GM12878 (cell line): ENCODE data around the gene COPZ2. TPM values are rescaled to one million over a fixed set of nuclear protein-coding genes. Genes with fewer than 3 reads are reported as not detected.

ENCODE experiments used
- ATAC-seq: fragments of 200-7000 bp; cut with Tn5 transposase; 3 replicates; pipeline ENCODE4 v1.9.1; 2020; ENCODE audit warnings: mild to moderate bottlenecking, moderate library complexity
- BruUV-seq: library from RNA; stranded (reverse); fragments of 400-500 nt; replicated peaks from 2 replicates; lab custom pipeline; 2021; lab: Mats Ljungman, UMichigan
- CTCF ChIA-PET: fragments of 300-600 bp; sonication (Branson Sonifier 250); formaldehyde crosslinking; extraction: SDS; loops from one replicate; lab custom pipeline; 2021; ENCODE audit warnings: inconsistent platforms; lab: Yijun Ruan, JAX
- POLR2A ChIA-PET: fragments of 350-600 bp; formaldehyde crosslinking; extraction: SDS; loops from one replicate; lab custom pipeline; 2021; ENCODE audit warnings: inconsistent platforms; lab: Charles Lee
- RAD21 ChIA-PET: fragments of 300-600 bp; sonication (Branson Sonifier 250); formaldehyde crosslinking; loops from one replicate; lab custom pipeline; 2023; ENCODE audit warnings: antibody characterized with exemption; ENCODE audit not compliant: unreplicated experiment; lab: Charles Lee
- SMC1A ChIA-PET: fragments of 300-600 bp; sonication (Branson Sonifier 250); formaldehyde crosslinking; loops from one replicate; lab custom pipeline; 2023; ENCODE audit not compliant: unreplicated experiment, uncharacterized antibody; lab: Charles Lee
- DNase-seq: peaks from one replicate; pipeline ENCODE4 v3.0.0-alpha.2; 2011; ENCODE audit warnings: low read depth, low spot score
- FAIRE-seq: peaks from 3 replicates; lab custom pipeline; 2011; peaks lifted over from hg19 to GRCh38; lab: Jason Lieb, UNC
- H2AFZ ChIP-seq: 2 replicates; pipeline ENCODE4 v1.6.0; 2011; ENCODE audit warnings: low read depth, low read length, control low read depth; ENCODE audit not compliant: control insufficient read depth
- H3K27ac ChIP-seq: 2 replicates; pipeline ENCODE4 v1.5.1; 2011; ENCODE audit warnings: control low read depth; ENCODE audit not compliant: control insufficient read depth, insufficient read depth
- H3K27me3 ChIP-seq, 2 experiments: replicated peaks in 1 of 2; 2 replicates each; pipeline versions ENCODE4 v1.6.0 to v1.6.1; 2011; ENCODE audit warnings: low read length in 1 of 2; ENCODE audit not compliant: control insufficient read depth in 2 of 2, insufficient read depth in 2 of 2
- H3K36me3 ChIP-seq, 2 experiments: 2 replicates each; pipeline ENCODE4 v1.5.1; 2011; ENCODE audit warnings: low read length in 1 of 2; ENCODE audit not compliant: control insufficient read depth in 2 of 2, insufficient read depth in 2 of 2
- H3K4me1 ChIP-seq: 2 replicates; pipeline ENCODE4 v1.6.1; 2011; ENCODE audit warnings: mild to moderate bottlenecking, low read length, moderate library complexity, mixed read lengths; ENCODE audit not compliant: control insufficient read depth, insufficient read depth
- H3K4me2 ChIP-seq: 2 replicates; pipeline ENCODE4 v1.6.0; 2011; ENCODE audit warnings: control low read depth; ENCODE audit not compliant: control insufficient read depth, insufficient read depth
- H3K4me3 ChIP-seq: fragments of 200-600 bp; sonication (generic); 2 replicates; pipeline ENCODE4 v1.5.1; 2016
- H3K79me2 ChIP-seq: 2 replicates; pipeline ENCODE4 v1.6.0; 2011; ENCODE audit warnings: low read length; ENCODE audit not compliant: control insufficient read depth, insufficient read depth
- H3K9ac ChIP-seq: 2 replicates; pipeline ENCODE4 v1.8.0; 2011; ENCODE audit warnings: low read length, control low read depth, mixed read lengths; ENCODE audit not compliant: control insufficient read depth, insufficient read depth
- H3K9me3 ChIP-seq: replicated peaks from 3 replicates; pipeline ENCODE4 v1.5.1; 2011; ENCODE audit warnings: mild to moderate bottlenecking, low read length; ENCODE audit not compliant: control insufficient read depth, insufficient read depth
- H4K20me1 ChIP-seq: 2 replicates; pipeline ENCODE4 v1.6.0; 2011; ENCODE audit not compliant: control insufficient read depth, insufficient read depth
- EED ChIP-seq: sonication (generic); IDR thresholded peaks from 2 replicates; pipeline ENCODE4 v1.6.1; 2016; ENCODE audit warnings: antibody characterized with exemption, low read depth
- IKZF1 ChIP-seq: fragments of 450-650 bp; conservative IDR thresholded peaks from 2 replicates; pipeline ENCODE4 v1.6.1; 2017; ENCODE audit warnings: antibody characterized with exemption, mild to moderate bottlenecking
- MLLT1 ChIP-seq: fragments of 450-650 bp; IDR thresholded peaks from 2 replicates; pipeline ENCODE4 v1.6.1; 2016; ENCODE audit warnings: mild to moderate bottlenecking
- RB1 ChIP-seq: fragments of 450-650 bp; formaldehyde crosslinking; IDR thresholded peaks from 2 replicates; pipeline ENCODE4 v1.6.1; 2017; ENCODE audit warnings: mild to moderate bottlenecking, borderline replicate concordance
- RUNX3 ChIP-seq: IDR thresholded peaks from 2 replicates; pipeline ENCODE4 v1.6.1; 2012; ENCODE audit warnings: low read length, inconsistent platforms
- SMARCA5 ChIP-seq: fragments of 450-650 bp; IDR thresholded peaks from 2 replicates; pipeline ENCODE4 v1.6.1; 2017; ENCODE audit warnings: mild to moderate bottlenecking
- TBL1XR1 ChIP-seq: IDR thresholded peaks from 2 replicates; pipeline ENCODE4 v1.6.1; 2012; ENCODE audit warnings: low read depth, low read length, improper control_type of control experiment
- WGBS: methylation state at CpG from one replicate; pipeline ENCODE4 v1.1.6; 2016; ENCODE audit warnings: low lambda C conversion rate; ENCODE audit not compliant: insufficient replicate concordance, insufficient coverage; ENCODE audit errors: missing lambda C conversion rate; 5-methylcytosine and 5-hydroxymethylcytosine counted together
- in situ Hi-C: fragments of 300-500 bp; cut with MboI; formaldehyde crosslinking; loops from 9 replicates; pipeline ENCODE4 v1.14.3; 2018; ENCODE audit warnings: mixed read lengths
- intact Hi-C: fragments of 100-400 bp; cut with micrococcal nuclease; formaldehyde crosslinking; loops from one replicate; pipeline ENCODE4 v1.14.2; 2022; ENCODE audit not compliant: unreplicated experiment
- polyA plus RNA-seq, 11 experiments: library from polyadenylated mRNA; depleted of rRNA in 4 of 11; unstranded in 6 of 11; stranded (reverse) in 5 of 11; fragments of >200 nt; fragmentation: Nextera tagmentation in 4 of 11; fragmentation: Illumina TruSeq in 1 of 11; extraction: Ambion mirVana in 4 of 11; extraction: Trizol in 1 of 11; gene quantifications; 1 replicate in 1 of 11; 2 replicates in 10 of 11; pipeline versions ENCODE4 v1.2.1 to v1.2.3, GENCODE V29; 2011 to 2016; ENCODE audit warnings: inconsistent platforms in 2 of 11, missing spikeins in 2 of 11, low read depth in 1 of 11
- total RNA-seq, 4 experiments: library from RNA; depleted of rRNA in 3 of 4; stranded (reverse); fragments of >200 nt in 3 of 4; fragmentation: Illumina TruSeq in 1 of 4; extraction: Trizol in 1 of 4; gene quantifications; 2 replicates each; pipeline versions ENCODE4 v1.2.1 to v1.2.3, GENCODE V29; 2013 to 2021
- TF ChIP-seq, protein P1 (sequence below): fragments of 450-650 bp; IDR thresholded peaks from 2 replicates; pipeline ENCODE4 v1.6.1; 2017; ENCODE audit warnings: low read depth, mild to moderate bottlenecking, moderate library complexity

The COPZ2 gene
- total and polyA plus RNA-seq, 10 of the 15 experiments (the other 5 are each of a cell fraction or from before 2014, with no cell fraction given), result 0.20 to 4.3 (median 2.6) TPM

GRCh38 chr17:48002916-48003416 is 34.6 kb downstream of the COPZ2 start:
- Histone ChIP-seq H3K27me3 (no peaks in the 10 kb centered on the region), H3K9ac (no peak overlapping the region), H4K20me1 (no peaks in the 10 kb centered on the region), H2AFZ (peak overlapping the region; percentile 88), H3K9me3 (no peaks in the 10 kb centered on the region), H3K4me2 (peak overlapping the region; percentile 19), H3K4me3 (no peak overlapping the region), H3K27ac (peak overlapping the region; percentile 85), H3K36me3 (no peaks in the 10 kb centered on the region; a peak in 1 of 4 replicates), H3K4me1 (peaks cover 49% of the 10 kb centered on the region), H3K79me2 (no peaks in the 10 kb centered on the region)
- RAD21 ChIA-PET, result interaction anchor here (1.3 to 4.8 kb wide), 8 partner anchors 9 to 425 kb away, joined by 3 to 54 read pairs (median 8); partner anchors contain the start of gene CDK5RAP3
- ATAC-seq (peak; percentile 31), DNase-seq (no peak), FAIRE-seq (no peak)
- in situ Hi-C loops, result no loop called here
- POLR2A ChIA-PET, result interaction anchor here (0.7 to 2.8 kb wide), 9 partner anchors 9 to 556 kb away, joined by 3 to 17 read pairs (median 7); partner anchors contain the start of genes CDK5RAP3 and PNPO
- TF ChIP-seq IKZF1 (0 out of 2 replicates have a peak, but pooled peaks have one; percentile 45), MLLT1 (peak; percentile 55; the same call in 1 of the 2 replicates), TBL1XR1 (no peak), SMARCA5 (0 out of 2 replicates have a peak, but pooled peaks have one; percentile 14), RB1 (no peak), RUNX3 (no peak), EED (0 out of 2 replicates have a peak, but pooled peaks have one; percentile 15)
- TF ChIP-seq, protein P1, sequence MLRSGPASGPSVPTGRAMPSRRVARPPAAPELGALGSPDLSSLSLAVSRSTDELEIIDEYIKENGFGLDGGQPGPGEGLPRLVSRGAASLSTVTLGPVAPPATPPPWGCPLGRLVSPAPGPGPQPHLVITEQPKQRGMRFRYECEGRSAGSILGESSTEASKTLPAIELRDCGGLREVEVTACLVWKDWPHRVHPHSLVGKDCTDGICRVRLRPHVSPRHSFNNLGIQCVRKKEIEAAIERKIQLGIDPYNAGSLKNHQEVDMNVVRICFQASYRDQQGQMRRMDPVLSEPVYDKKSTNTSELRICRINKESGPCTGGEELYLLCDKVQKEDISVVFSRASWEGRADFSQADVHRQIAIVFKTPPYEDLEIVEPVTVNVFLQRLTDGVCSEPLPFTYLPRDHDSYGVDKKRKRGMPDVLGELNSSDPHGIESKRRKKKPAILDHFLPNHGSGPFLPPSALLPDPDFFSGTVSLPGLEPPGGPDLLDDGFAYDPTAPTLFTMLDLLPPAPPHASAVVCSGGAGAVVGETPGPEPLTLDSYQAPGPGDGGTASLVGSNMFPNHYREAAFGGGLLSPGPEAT, result peak; percentile 6; the same call in 1 of the 2 replicates
- SMC1A ChIA-PET, result interaction anchor here (0.8 to 9.5 kb wide), 14 partner anchors 9 to 162 kb away, joined by 3 to 97 read pairs (median 4); partner anchors contain the start of genes CDK5RAP3 and SCRN2
- WGBS, result 81% methylated on average over 7 of the region's 7 CpGs
- intact Hi-C loops, result no loop called here
- BruUV-seq, result TSS peak; percentile 96
- CTCF ChIA-PET, result interaction anchor here (1.5 to 8.5 kb wide), 12 partner anchors 8 to 161 kb away, joined by 7 to 59 read pairs (median 12); partner anchors contain the start of genes CDK5RAP3, PNPO and SCRN2
